ENCODE measurements around the gene ETV7.

- no peak for TF ChIP-seq YY1 (IDR thresholded peaks at IDR 0.05)
- no peak for TF ChIP-seq CTCF (IDR thresholded peaks at IDR 0.05; ENCODE audit: low read depth, low read length, missing input control)
- TF ChIP-seq TAF1 (conservative IDR thresholded peaks at IDR 0.05): no peak
- no peak for TF ChIP-seq MAX (IDR thresholded peaks at IDR 0.05)
- no peak for TF ChIP-seq EGR1 (IDR thresholded peaks at IDR 0.05; ENCODE audit: low read depth in 2 of 2)
- no peak for TF ChIP-seq HNF4A (conservative IDR thresholded peaks at IDR 0.05)
- TF ChIP-seq SP1 (IDR thresholded peaks at IDR 0.05): no peak
Measured at GRCh38 chr6:36326356-36326995, 61.0 kb downstream of the ETV7 start.

Measured in liver (tissue), 3 donors.